ENCODE data around the gene GTPBP10.

GTPBP10 gene

DNA sequence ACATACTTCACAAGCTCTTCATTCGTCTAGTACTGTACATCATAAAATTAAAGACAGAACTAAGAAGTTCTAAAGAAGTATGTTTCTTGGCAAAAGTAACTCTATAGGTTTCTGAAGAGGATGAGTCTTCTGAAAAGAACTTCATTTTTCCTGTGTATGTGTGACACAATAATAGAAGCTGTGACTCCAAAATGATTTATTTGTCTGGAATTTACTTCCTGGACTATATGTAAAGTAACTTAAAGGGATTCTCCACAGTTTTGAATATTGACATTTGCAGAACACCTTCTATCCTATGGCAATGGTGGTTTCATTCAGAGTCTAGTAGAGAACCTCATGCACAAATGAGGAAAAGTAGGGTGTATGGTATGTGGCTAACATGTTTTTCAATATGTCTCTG is 36.9 kb downstream of the GTPBP10 start:
- DNase-seq: no peak

DNA sequence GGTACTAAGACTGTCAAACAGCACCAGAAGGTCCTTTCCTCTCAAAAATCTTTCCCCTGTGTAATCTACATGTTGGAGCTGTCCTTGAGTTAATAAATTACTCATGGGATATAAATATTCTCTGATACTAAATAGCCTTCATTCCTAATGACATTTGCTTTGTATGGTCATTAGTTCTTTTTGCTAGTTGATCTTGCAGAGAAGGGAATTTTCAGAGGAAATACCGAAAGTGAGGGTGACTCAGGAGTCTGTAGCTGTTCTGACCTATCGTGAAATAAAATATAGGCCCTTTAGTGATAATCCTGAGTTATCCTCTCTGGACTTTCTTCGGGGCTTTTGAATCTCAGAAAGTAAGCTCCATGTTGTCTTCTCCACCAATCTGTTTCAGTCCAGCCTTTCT is 37.3 kb downstream of the GTPBP10 start:
- DNase-seq: no peak

DNA sequence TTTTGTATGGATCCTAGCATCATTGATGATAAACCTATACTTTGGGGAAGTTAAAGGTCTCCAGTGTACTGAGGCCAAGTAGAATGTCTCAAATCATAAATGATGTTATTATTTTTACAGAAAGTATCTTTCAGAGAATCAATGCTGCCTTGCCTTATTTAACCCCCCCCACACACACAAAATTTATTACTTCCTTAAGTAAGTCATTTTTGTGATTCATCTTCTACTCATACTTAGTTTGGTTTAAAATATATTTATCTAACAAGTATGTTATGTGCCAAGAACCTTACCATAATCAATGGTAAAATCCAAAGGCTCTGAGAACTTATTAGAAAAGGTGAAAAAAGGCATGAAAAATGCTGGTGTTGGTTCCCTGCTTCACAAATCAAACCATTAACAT is 37.9 kb downstream of the GTPBP10 start:
- no peak for DNase-seq

DNA sequence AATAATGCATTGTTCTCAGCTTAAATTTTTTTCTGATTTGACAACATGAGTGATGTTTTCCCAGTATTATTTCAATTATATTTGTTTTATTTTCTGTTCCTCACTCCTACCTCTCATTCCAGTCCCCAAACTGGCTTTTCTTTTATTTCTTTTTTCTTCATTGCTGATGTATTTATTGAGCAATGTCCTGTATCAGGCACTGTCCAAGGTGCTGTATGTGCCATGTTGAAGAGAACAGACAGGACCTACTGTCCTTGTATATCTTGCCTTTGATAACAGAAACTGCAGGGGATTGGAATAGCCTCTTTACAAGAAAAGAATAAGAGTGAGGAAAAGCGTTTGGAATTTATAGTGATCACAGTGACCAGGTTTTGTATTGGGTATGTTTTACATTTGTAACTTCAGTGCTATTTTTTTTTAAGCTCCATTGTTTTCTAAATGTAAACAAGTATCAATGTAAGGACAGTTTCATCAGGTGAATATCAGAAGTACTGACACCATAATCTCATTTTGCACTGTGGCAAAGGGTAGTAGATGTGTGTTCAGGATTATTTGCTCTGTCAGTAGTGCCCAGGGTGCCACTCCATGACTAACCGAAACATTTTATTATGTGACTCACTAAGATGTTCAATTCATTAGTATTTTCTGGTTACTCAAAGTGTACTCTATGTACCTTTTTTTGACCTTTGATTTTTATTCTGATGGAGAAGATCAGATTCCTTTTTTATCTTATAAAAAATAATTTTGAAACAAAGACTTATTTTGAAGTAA is 41.1 kb downstream of the GTPBP10 start:
- no peak for DNase-seq

DNA sequence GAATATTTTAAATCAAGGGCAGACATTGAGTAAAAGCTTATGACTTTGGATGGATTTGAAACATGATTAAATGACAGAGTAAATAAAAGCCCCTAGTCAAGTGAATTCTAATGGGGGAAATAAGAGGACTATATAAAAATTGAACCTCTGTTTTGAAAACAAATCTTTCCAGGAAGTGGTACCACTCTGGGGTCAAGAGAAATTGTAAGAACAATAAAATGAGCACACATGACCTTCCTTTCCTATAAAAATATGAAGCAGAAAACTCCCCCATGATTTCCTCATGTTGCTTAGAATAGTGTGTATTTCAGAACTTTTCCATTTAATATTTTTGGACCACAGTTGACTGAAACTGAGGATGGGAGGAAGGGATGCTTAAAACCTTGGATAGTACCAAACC is 44.4 kb downstream of the GTPBP10 start:
- no peak for DNase-seq

DNA sequence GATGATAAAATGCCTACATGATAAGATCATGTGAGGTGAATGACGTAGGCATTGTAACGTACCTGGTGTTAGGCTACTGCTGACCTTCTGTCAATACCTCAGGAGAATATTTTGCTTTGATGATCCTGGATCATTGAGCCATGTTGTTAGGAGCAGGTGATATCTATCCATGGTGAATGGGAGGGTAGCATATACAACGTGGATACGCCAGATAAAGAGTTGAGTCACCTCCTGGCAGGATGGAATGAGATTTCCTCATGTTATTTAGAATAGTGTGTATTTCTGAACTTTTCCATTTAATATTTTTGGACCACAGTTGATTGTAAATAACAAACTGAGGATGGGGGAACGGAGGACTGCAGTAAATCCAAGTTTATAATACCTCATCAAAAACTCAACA is 45.0 kb downstream of the GTPBP10 start:
- no peak for DNase-seq

DNA sequence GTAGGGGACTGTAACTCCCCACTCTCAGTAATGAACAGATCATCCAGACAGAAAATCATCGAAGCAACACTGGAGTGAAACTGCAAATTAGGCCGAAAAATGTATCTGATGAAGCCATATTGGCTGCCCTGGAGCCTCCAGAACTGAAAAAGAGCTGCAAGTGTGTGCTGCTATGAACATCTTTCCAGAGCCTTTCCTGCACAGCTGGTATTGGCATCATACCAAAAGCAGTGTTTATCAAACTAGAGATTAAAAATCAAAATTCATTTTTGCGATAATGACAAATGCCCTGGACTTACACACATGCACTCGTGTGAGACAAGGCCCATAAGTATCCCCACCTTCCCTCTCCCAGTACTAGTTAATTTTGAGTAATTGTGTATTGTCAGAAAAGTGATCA is 49.9 kb downstream of the GTPBP10 start:
- no peak for DNase-seq

DNA sequence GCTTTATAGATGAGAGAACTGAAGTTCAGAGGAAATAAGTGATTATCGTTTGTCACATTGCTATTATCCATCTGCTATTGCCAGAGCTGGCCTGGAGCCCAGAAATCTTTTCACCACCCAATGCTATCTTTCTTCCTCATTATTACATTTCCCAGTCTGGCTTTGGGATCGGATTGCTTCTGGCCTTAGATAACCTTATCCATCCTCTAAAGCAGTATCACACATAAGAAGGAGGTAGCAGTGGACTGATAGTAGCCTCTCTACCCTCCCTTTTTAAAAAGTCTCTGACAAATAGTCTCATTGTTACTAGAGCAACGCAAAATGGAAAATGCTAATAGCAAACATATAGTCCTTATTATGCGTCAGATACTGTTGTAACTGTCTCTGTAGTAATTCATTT is 55.5 kb downstream of the GTPBP10 start:
- no peak for DNase-seq

DNA sequence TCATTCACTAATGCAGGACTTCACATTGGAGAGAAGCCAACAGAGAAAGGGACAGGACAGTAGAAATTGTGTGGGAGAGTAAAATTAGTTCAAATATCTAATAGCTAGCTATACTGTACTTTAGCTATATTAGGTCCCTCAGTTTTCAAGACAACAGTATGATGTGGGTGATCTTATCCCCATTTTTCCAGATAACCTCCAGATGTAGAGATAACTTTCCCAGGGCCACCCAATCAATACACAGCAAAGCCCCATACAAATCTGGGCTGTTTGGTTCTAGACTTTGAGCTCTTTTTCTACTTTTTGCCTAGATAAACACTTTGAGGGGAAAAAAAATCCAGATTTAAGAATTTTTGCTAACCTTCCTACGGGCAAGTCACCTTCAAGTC is 56.3 kb downstream of the GTPBP10 start:
- DNase-seq: no peak

DNA sequence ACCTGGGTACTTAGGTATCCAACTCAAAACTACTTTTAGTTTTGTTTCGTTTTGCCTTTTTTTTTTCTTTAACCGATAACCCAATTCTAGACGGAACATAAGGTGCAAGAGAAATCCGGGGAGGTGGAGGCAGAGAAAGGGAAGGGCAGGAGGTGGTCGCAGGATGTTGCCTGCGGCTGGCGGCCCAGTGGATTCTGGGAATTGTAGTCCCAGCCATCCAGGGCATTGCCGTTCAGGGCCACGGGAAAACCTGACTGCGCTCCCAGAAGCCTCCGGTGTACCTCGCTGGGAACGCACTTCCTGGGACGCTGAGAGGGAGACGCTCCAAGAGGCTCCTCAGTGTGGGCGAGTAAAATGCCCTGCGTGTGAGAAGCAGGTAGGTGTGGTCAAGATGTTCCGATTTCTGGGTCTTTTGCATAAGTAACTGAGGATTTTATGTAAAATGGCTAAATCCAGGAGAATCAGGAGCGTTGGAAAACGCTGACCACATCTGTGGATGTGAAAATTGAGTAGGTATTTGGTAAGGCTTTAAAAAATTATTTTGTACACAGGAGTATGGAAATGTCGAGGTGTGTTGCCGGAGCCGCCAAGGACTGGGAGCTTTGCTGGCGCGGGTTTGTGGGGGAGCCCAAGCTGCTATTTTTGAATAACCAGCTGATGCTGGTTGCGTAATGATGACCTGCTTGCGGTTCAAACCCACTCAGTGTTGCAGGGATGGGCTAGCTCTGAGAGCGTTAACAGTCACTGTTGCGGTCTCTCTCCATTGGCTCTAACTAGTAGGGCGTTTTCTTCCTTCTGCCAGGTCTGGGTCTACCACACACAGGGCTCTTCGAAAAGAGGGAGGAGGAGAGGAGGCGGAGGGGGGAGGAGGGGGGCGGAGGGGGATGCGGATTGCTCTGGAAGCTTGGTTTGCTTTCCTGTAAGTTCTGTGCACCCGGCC is 56.9 kb downstream of the GTPBP10 start, which contains the start of gene CLDN12:
CLDN12 (plus strand) TSS at position 288 of the 940 bp plus-strand sequence. CDS start 9,216 bp downstream, outside the sequence.
- DNase-seq: peak; percentile 90

DNA sequence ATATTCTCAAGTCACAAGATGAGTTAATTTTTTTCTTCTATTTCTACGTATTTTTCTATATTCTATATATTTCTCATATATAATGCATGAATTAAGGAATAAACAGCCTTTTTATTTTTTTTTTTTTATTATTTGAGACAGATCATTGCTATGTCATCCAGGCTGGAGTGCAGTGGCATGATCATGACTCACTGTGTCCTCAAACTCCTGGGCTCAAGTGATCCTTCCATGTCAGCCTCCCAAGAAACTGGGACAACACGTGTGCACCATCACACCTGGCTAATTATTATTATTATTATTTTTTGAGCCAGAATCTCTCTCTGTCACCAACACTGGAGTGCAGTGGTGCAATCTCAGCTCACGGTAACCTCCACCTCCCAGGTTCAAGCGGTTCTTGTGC is 58.3 kb downstream of the GTPBP10 start:
- no peak for DNase-seq

DNA sequence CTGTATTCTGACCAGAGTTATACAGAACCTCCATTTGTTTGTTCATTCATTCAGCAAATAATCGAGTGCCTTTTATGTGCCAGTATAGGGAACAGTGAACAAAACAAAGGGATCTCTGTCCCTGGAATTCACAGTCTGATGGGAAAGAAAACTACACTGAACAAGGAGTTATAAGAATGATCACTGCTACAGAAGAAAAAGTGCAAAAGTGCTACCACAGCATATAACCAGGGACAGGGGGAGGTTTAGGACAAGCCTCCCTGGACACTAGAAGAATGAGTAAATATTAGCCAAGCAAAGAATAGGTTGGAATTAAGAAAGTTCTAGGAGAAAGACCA is 60.9 kb downstream of the GTPBP10 start:
- no peak for DNase-seq

DNA sequence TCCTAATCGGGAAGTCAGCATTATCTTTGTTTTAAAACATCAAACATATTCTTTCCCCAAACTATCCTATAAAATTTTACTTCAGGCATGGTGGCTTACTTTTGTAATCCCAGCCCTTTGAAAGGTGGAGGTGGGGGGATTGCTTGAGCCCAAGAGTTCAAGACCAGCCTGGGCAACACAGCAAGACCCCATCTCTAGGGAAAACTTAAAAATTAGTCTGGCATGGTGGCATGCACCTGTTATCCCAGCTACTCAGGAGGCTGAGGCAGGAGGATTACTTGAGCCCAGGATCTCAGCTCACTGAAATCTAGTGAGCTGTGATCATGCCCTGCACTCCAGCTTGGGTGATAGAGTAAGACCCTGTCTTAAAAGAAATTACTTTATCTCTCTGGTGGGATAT is 61.6 kb downstream of the GTPBP10 start:
- no peak for DNase-seq

DNA sequence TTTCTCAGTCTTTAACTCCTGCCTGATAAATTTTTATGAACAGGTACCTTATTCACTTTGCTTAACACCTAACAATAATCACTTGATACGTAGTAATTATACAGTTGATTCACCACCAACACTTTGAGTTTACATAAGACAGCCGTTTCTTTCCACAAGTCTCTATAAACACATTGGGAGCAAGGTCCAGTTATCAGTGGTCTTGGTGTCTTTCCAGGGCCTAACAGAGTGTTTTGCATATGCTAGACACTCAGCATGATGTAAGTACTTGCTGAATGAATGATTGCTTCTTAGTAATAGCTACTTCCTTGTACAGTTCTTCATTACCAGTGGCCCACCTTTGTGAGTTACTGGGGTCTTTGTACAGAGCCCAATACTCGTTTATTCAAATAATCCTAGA is 63.2 kb downstream of the GTPBP10 start:
- DNase-seq: no peak

DNA sequence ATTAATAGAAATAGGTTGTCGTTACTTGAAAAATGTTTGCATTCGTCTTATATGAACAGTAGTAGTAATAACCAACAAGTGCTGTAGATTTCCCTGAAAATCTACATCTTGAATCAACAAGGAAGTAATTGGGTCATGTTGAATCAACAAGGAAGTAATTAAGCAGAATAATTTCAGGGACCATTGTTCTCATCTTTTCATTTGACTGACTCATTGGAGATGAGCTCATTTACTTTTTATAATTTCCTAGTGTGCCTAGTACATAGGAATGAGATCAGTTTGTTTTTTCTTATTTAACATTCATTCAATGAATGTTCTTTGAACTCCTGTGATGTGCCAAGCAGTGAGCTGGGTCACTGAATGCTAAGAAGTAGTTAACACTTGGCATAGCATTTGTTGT is 65.0 kb downstream of the GTPBP10 start:
- no peak for DNase-seq

DNA sequence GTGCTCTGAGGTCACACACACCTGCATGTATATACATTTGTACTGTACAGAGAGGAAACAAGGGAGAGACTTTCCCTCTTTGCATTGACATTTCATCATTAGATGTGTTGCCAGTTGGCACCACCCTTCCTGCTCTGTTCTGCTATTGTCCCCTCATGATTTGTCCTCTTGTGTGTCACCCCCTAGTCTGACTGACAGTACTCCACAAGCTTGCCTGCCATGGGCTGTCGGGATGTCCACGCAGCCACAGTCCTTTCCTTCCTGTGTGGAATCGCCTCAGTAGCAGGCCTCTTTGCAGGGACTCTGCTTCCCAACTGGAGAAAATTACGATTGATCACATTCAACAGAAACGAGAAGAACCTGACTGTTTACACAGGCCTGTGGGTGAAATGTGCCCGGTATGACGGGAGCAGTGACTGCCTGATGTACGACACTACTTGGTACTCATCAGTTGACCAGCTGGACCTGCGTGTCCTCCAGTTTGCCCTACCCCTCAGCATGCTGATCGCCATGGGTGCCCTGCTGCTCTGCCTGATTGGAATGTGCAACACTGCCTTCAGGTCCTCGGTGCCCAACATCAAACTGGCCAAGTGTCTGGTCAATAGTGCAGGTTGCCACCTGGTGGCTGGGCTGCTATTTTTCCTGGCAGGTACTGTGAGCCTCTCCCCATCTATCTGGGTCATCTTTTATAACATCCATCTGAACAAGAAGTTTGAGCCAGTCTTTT is 66.1 kb downstream of the GTPBP10 start:
- no peak for DNase-seq

DNA sequence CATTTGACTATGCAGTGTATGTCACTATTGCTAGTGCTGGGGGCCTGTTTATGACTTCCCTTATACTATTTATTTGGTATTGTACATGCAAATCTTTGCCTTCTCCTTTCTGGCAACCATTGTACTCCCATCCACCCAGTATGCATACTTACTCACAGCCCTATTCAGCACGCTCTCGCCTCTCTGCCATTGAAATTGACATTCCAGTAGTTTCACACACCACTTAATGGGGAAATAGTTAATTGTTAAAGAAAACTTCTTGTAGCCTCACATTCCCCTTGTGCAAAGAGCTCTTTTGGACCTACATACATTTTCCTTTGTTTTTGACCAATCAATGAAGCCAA is 66.6 kb downstream of the GTPBP10 start:
- no peak for DNase-seq

DNA sequence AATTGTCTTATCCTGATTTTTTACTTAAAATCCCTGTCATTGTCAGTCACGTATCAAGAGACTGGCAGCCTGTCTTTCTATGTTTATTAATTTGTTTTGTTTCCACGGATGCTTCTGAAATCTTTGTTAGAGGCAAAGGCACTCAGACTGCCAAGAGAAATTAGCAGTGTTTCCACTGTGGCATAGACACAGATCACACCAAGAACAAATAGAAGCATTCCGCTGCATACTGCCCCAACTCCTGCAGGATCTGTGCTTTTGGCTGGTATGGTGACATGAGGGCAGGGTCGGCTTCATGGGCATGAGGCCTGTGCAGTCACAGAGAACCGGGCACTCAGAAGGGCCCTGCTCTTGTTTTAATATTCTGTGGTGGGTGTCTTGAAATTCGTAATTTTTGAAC is 75.1 kb downstream of the GTPBP10 start:
- DNase-seq: no peak

DNA sequence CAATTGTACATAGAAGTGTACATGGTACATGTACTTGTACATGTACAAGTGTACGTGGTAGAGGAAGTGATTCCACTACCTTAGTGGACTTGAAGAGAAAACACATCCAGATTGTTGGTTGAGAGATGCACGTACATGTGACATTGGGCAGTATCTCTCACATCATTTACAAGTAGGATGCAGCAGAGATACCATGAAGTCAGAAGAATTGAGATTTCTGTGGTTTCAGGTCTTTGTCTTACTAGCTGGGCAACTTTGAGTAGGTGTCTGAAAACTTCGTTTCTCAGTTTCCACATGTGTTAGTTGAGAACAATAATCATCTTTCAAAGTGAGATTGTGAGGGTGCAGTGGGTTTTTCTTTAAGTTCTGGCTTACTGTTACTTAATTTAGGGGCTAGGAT is 78.2 kb downstream of the GTPBP10 start:
- DNase-seq: no peak

DNA sequence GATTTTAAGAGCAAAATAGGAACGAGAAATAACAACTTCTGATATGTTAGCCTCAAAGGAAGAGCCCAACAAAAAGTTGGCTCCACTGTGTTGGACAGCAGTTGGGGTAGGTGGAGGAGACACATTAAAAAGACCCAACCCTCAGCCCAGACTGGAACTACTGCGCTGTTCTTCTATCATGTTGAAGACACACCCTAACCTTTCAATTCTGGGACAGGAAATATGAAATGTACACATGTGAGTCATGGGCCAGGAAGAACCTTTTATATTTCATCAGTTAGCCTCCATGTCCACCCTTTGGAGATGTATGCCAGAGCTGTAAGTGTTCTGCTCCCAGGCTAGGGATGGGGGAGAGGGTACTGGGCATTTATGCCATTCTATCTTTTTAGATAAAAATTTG is 78.9 kb downstream of the GTPBP10 start:
- DNase-seq: no peak

DNA sequence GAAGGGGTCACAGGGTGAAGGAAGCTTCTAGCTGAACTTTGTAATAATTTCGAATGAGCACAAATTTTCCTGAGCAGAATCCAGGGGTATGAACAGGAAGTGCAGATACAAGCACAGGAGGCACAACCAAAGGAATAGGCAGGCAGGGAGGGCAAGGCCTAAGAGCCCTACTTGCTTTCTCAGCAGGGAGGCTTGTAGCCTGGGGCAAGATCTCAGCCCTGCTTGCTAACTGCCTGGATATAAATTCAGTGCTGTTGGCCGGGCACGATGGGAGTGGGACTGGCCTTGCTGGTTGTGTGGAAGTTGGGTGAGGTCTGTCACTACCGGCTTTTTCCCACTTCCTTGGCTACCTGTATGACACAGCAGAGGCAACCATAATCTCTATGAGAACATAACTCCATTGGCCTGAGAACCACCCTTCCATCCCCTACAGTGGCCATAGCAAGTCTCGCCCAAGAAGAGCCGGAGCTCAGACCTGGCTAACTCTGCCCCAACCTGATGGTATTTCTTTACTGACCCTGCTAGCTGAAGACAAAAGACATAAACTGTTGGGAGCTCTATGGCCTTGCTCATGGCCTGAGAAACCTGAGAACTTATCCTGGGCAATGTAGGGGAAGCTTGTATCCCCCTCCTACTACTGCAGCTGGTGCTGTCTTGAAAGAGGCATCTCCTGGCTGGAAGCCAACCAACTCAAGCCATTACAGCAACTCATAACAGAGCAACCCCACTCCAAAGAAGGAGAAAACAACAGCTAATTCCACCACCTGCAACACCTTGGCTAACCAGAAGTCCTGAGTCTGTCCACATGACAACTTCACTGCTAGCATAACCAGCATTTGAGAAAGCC is 84.3 kb downstream of the GTPBP10 start:
- DNase-seq: no peak

DNA sequence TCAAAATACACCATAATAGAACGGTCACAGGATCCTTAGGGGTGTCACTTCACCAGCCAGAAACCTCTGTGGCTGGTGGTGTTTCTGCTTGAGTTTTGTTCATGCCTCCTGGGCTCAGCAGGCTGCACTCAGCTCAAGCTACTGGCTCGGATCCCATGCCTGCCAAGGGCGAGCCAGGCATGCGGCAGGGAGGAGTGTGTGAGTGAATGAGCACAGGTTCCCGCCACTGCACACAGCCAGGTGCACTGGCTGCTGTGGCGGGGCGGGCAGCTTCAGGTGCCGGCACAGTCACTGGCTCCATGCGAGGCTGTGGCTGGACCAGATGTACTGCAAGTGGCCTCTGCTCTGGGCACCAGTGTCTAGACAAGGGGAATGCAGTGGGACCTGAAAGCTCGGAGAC is 86.2 kb downstream of the GTPBP10 start:
- no peak for DNase-seq

DNA sequence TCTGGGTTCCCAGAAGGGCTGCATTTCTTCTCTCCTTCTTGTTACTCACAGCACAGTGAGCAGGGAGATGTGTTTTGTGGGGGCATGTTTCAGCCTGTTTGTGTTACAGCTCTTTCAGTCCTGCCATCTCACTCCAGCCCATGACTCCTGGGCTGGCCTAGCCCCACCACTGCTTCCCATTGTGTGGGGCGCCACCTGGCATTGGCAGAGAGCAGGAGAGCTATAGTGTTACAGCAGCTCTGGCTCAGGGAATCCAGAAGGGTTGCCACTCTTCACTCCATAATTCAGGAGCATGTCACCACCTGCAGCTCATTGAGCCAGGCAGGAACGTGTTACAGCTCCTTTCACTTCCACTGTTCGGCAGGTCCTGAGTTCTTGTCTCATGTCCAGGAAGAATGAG is 86.7 kb downstream of the GTPBP10 start:
- DNase-seq: no peak
